WERI-Rb-1 (cell line): Measurements from ENCODE around the gene SLC13A5.
"Not testable (repeated sequence)": the region's sequence is repeated elsewhere in the genome, so short reads cannot be mapped to it uniquely, and the experiment has no call there.

Experiments used
- DNase-seq: peaks from one replicate; pipeline ENCODE4 v3.0.0-alpha.2; 2020
- H3K27ac ChIP-seq: fragments of 250-450 bp; sonication (Bioruptor Pico); 2 replicates; pipeline ENCODE4 v1.5.1; 2020; ENCODE audit warnings: mild to moderate bottlenecking, moderate library complexity
- H3K27me3 ChIP-seq: fragments of 250-450 bp; sonication (Bioruptor Pico); 2 replicates; pipeline ENCODE4 v1.5.1; 2021; ENCODE audit warnings: mild to moderate bottlenecking, low read depth, moderate library complexity; ENCODE audit not compliant: insufficient read depth, severe bottlenecking
- H3K36me3 ChIP-seq: fragments of 250-450 bp; sonication (Bioruptor Pico); 2 replicates; pipeline ENCODE4 v1.5.1; 2020; ENCODE audit warnings: mild to moderate bottlenecking, moderate library complexity
- H3K4me3 ChIP-seq: 2 replicates; pipeline ENCODE4 v1.5.1; 2011; ENCODE audit warnings: low read depth, mild to moderate bottlenecking, control low read depth, low read length
- H3K9me3 ChIP-seq: fragments of 250-450 bp; sonication (Bioruptor Pico); 2 replicates; pipeline ENCODE4 v1.5.1; 2021; ENCODE audit warnings: mild to moderate bottlenecking, moderate library complexity; ENCODE audit not compliant: severe bottlenecking
- CTCF ChIP-seq: IDR thresholded peaks from 2 replicates; pipeline ENCODE4 v1.5.1; 2011; ENCODE audit warnings: low read depth, mild to moderate bottlenecking, control low read depth, inconsistent platforms, low read length

The SLC13A5 gene

GRCh38 chr17:6660101-6660500 lies 53.1 kb downstream of the SLC13A5 start:
- Histone ChIP-seq H3K27me3 (no peaks in the 10 kb centered on the region), H3K4me3 (no peak overlapping the region), H3K27ac (no peak overlapping the region), H3K9me3 (no peaks in the 10 kb centered on the region), H3K36me3 (no peaks in the 10 kb centered on the region)
- DNase-seq: no peak
- no peak for TF ChIP-seq CTCF

- H3K9me3 ChIP-seq, H3K4me3 ChIP-seq, DNase-seq, H3K36me3 ChIP-seq, H3K27me3 ChIP-seq, H3K27ac ChIP-seq: not testable (repeated sequence)
Measured at GRCh38 chr17:6658411-6658810, 54.8 kb downstream of the SLC13A5 start.

GRCh38 chr17:6657633-6658287 lies 55.4 kb downstream of the SLC13A5 start:
- no peak overlapping the region for H3K27ac ChIP-seq
- H3K36me3 ChIP-seq: no peaks in the 10 kb centered on the region
- H3K4me3 ChIP-seq: no peak overlapping the region
- DNase-seq: no peak
- H3K9me3 ChIP-seq: no peaks in the 10 kb centered on the region
- no peaks in the 10 kb centered on the region for H3K27me3 ChIP-seq
- no peak for TF ChIP-seq CTCF

- DNase-seq, H3K9me3 ChIP-seq, H3K4me3 ChIP-seq, H3K27me3 ChIP-seq, H3K36me3 ChIP-seq, H3K27ac ChIP-seq: not testable (repeated sequence)
Measured at GRCh38 chr17:6656797-6657632, 56.2 kb downstream of the SLC13A5 start.

GRCh38 chr17:6655732-6656361 lies 57.3 kb downstream of the SLC13A5 start:
- H3K27ac ChIP-seq, H3K27me3 ChIP-seq, DNase-seq, H3K36me3 ChIP-seq, H3K4me3 ChIP-seq, H3K9me3 ChIP-seq: not testable (repeated sequence)

DNA sequence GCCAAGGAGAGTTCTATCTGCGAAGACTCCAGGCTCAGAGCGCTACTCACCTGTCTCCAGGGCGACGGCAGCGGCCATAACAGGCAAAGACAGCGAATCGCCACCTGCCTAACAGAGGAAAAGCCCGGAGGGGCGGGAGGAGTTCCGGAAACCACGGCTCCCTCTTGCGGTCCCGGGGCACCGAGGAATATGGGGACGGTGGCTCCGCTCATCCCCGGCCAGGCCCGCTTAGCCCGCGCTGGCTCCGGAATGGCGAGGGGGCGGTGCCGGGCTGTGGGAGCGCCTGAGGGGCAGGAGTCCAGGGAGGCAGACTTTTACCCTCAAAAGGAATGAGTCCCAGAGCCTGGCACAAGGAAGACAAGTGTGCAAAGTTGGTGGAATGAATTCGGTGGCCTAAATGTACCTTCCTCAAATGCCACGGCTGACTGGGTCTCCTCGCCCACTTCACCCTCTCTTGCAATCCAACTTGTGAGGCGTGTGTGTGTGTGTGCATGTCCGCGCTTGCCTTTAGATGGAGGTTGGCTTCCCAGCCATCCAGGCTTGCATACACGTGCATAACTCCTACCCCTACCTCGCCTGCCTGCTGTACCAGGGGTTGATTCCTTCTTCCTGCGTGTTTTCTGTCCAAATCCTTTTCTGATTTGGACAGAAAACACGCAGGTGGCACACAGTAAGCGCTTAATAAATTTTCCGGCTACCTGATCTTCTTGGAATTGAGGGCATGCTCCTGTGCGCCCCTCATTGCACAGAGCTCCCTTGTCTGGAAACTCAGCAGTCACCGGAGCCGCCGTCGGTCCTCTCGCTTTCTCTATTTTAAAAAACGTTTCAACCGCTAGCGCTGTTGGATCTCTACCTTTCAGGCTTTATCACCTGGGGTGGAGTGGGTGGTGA lies 58.1 kb downstream of the SLC13A5 start:
- H3K27me3 ChIP-seq: no peaks in the 10 kb centered on the region
- peaks cover 3% of the 10 kb centered on the region for H3K9me3 ChIP-seq
- no peaks in the 10 kb centered on the region; the same call in 1 of the 2 replicates for H3K36me3 ChIP-seq
- DNase-seq: no peak
- H3K4me3 ChIP-seq: no peak overlapping the region
- no peak for TF ChIP-seq CTCF
- H3K27ac ChIP-seq: no peak overlapping the region
